ENCODE results near the gene TCEAL9. TPM values are rescaled to one million over a fixed set of nuclear protein-coding genes. Genes with fewer than 3 reads are reported as not detected.

The TCEAL9 gene
- total RNA-seq, 3 donors from 2014 or later (not counting 1 experiment from before 2014, with no cell fraction given) = 0.40 TPM; not detected in 2

GRCh38 chrX:103376118-103376978, 20.0 kb downstream of the TCEAL9 start, which contains the start of gene BEX3:
TSS of gene BEX3 (plus strand) at chrX:103376538. CDS start at chrX:103377522, 984 bp downstream.
- H3K4me1 Mint-ChIP-seq = peaks cover 0 to 9% of the 10 kb centered on the region in 2 donors
- peaks cover 8 to 11% of the 10 kb centered on the region in 2 donors for H3K27me3 Mint-ChIP-seq (ENCODE audit: low read depth in 2 of 2)
- Histone ChIP-seq H3K4me1 (ENCODE audit: control insufficient read depth, insufficient read depth, low read length) (peaks cover 5% of the 10 kb centered on the region), H3K27ac (ENCODE audit: low read length) (no peak within 1 kb of the TSS), H3K9me3 (ENCODE audit: control insufficient read depth, insufficient read depth, low read length) (no peaks in the 10 kb centered on the region), H3K27me3 (ENCODE audit: control insufficient read depth, insufficient read depth, low read length) (no peaks in the 10 kb centered on the region), H3K36me3 (ENCODE audit: control insufficient read depth, insufficient read depth, low read length) (no peaks in the 10 kb centered on the region), H3K4me3 (ENCODE audit: low read length) (peak within 1 kb of the TSS; percentile 33)
- ATAC-seq = peak in 2 of 3 donors; percentile 40 to 65
- no peaks in the 10 kb centered on the region for H3K36me3 Mint-ChIP-seq
- TF ChIP-seq CTCF (IDR thresholded peaks at IDR 0.05) = no peak
- peak in 1 of 2 donors; percentile 66 for DNase-seq
- 6% methylated on average over 40 of the region's 62 CpGs for WGBS (ENCODE audit: insufficient coverage)
- intact Hi-C loops (cut with micrococcal nuclease) = no loop called here
- no peak within 1 kb of the TSS for H3K27ac Mint-ChIP-seq
- no peaks in the 10 kb centered on the region for H3K9me3 Mint-ChIP-seq
- peak within 1 kb of the TSS; percentile 83 for H3K4me3 Mint-ChIP-seq

- intact Hi-C loops (cut with micrococcal nuclease) = no loop called here
- peak in 1 of 3 donors; percentile 3 for ATAC-seq
These were observed 20.6 kb downstream of the TCEAL9 start for GRCh38 chrX:103376979-103377324.

GRCh38 chrX:103378990-103379389, 22.7 kb downstream of the TCEAL9 start:
- 100% methylated on average over 1 of the region's 2 CpGs for WGBS (ENCODE audit: insufficient coverage)
- DNase-seq (no peak), ATAC-seq (no peak)
- TF ChIP-seq CTCF (IDR thresholded peaks at IDR 0.05) = no peak
- Histone ChIP-seq H3K4me1 (ENCODE audit: control insufficient read depth, insufficient read depth, low read length) (peaks cover 5% of the 10 kb centered on the region), H3K27me3 (ENCODE audit: control insufficient read depth, insufficient read depth, low read length) (no peaks in the 10 kb centered on the region), H3K36me3 (ENCODE audit: control insufficient read depth, insufficient read depth, low read length) (no peaks in the 10 kb centered on the region), H3K27ac (ENCODE audit: low read length) (no peak overlapping the region), H3K9me3 (ENCODE audit: control insufficient read depth, insufficient read depth, low read length) (no peaks in the 10 kb centered on the region), H3K4me3 (ENCODE audit: low read length) (no peak overlapping the region)
- Mint-ChIP-seq H3K4me1 (peaks cover 0 to 9% of the 10 kb centered on the region in 2 donors), H3K36me3 (no peaks in the 10 kb centered on the region), H3K27me3 (ENCODE audit: low read depth in 2 of 2) (peaks cover 0 to 11% of the 10 kb centered on the region in 2 donors), H3K9me3 (no peaks in the 10 kb centered on the region), H3K4me3 (peak overlapping the region; percentile 2), H3K27ac (no peak overlapping the region)
- intact Hi-C loops (cut with micrococcal nuclease) = no loop called here

More at GRCh38 chrX:103376979-103377324, 20.6 kb downstream of the TCEAL9 start:
- Histone ChIP-seq H3K4me1 (ENCODE audit: control insufficient read depth, insufficient read depth, low read length) (peaks cover 5% of the 10 kb centered on the region), H3K4me3 (ENCODE audit: low read length) (no peak overlapping the region), H3K27ac (ENCODE audit: low read length) (no peak overlapping the region), H3K27me3 (ENCODE audit: control insufficient read depth, insufficient read depth, low read length) (no peaks in the 10 kb centered on the region), H3K36me3 (ENCODE audit: control insufficient read depth, insufficient read depth, low read length) (no peaks in the 10 kb centered on the region), H3K9me3 (ENCODE audit: control insufficient read depth, insufficient read depth, low read length) (no peaks in the 10 kb centered on the region)
- Mint-ChIP-seq H3K4me1 (peaks cover 0 to 9% of the 10 kb centered on the region in 2 donors), H3K36me3 (no peaks in the 10 kb centered on the region), H3K4me3 (peak overlapping the region; percentile 83), H3K9me3 (no peaks in the 10 kb centered on the region), H3K27me3 (ENCODE audit: low read depth in 2 of 2) (peaks cover 7 to 11% of the 10 kb centered on the region in 2 donors), H3K27ac (no peak overlapping the region)
- WGBS (ENCODE audit: insufficient coverage) = 0% methylated on average over 2 of the region's 19 CpGs
- TF ChIP-seq CTCF (IDR thresholded peaks at IDR 0.05) = no peak
- DNase-seq = peak in 1 of 2 donors; percentile 19

Measured in natural killer cell (primary cell).